ENCODE results near the gene ADAMTS12. TPM values are rescaled to one million over a fixed set of nuclear protein-coding genes. Genes with fewer than 3 reads are reported as not detected.

The ADAMTS12 gene
- total and polyA plus RNA-seq, 4 donors, result 0.49 to 6.4 (median 2.3) TPM

- Histone ChIP-seq H3K27ac (ENCODE audit: low read depth in 1 of 2, low read length in 2 of 2) (no peak overlapping the region), H3K27me3 (ENCODE audit: control insufficient read depth in 4 of 4, insufficient read depth in 4 of 4, low read length in 3 of 4) (peaks cover 0 to 3% (median 0%) of the 10 kb centered on the region in 4 donors)
Measured at GRCh38 chr5:33810491-33811120, 81.2 kb downstream of the ADAMTS12 start.

More at GRCh38 chr5:33810491-33811120, 81.2 kb downstream of the ADAMTS12 start:
- Histone ChIP-seq H3K9ac (ENCODE audit: low read depth in 1 of 2, low read length in 2 of 2) (no peak overlapping the region), H3K4me3 (ENCODE audit: low read depth in 1 of 3, low read length in 3 of 3) (no peak overlapping the region), H3K9me3 (ENCODE audit: control insufficient read depth in 4 of 4, low read length in 3 of 4) (no peaks in the 10 kb centered on the region), H3K36me3 (ENCODE audit: control insufficient read depth in 4 of 4, insufficient read depth in 3 of 4, low read depth in 1 of 4, low read length in 3 of 4) (no peaks in the 10 kb centered on the region), H3K4me1 (ENCODE audit: control insufficient read depth in 4 of 4, insufficient read depth in 4 of 4, low read length in 3 of 4) (no peaks in the 10 kb centered on the region)
- TF ChIP-seq REST (IDR thresholded peaks at IDR 0.05), result no peak
- no peak for TF ChIP-seq ATF3 (IDR thresholded peaks at IDR 0.05)
- TF ChIP-seq GABPA (IDR thresholded peaks at IDR 0.05 in 1 of 2, conservative IDR thresholded peaks at IDR 0.05 in 1 of 2), result no peak
- no peak for TF ChIP-seq HNF4G (IDR thresholded peaks at IDR 0.05)
- TF ChIP-seq FOXA1 (IDR thresholded peaks at IDR 0.05), result no peak
- TF ChIP-seq FOXA2 (IDR thresholded peaks at IDR 0.05), result no peak
- no peak for TF ChIP-seq TAF1 (conservative IDR thresholded peaks at IDR 0.05)
- TF ChIP-seq, protein P1, sequence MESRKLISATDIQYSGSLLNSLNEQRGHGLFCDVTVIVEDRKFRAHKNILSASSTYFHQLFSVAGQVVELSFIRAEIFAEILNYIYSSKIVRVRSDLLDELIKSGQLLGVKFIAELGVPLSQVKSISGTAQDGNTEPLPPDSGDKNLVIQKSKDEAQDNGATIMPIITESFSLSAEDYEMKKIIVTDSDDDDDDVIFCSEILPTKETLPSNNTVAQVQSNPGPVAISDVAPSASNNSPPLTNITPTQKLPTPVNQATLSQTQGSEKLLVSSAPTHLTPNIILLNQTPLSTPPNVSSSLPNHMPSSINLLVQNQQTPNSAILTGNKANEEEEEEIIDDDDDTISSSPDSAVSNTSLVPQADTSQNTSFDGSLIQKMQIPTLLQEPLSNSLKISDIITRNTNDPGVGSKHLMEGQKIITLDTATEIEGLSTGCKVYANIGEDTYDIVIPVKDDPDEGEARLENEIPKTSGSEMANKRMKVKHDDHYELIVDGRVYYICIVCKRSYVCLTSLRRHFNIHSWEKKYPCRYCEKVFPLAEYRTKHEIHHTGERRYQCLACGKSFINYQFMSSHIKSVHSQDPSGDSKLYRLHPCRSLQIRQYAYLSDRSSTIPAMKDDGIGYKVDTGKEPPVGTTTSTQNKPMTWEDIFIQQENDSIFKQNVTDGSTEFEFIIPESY (IDR thresholded peaks at IDR 0.05), result no peak
- no peak for TF ChIP-seq HNF4A (conservative IDR thresholded peaks at IDR 0.05)
- no peak for TF ChIP-seq EGR1 (IDR thresholded peaks at IDR 0.05; ENCODE audit: low read depth in 2 of 2)
- no peak for TF ChIP-seq RXRA (IDR thresholded peaks at IDR 0.05)
- TF ChIP-seq SP1 (IDR thresholded peaks at IDR 0.05), result no peak
- TF ChIP-seq, protein P2, sequence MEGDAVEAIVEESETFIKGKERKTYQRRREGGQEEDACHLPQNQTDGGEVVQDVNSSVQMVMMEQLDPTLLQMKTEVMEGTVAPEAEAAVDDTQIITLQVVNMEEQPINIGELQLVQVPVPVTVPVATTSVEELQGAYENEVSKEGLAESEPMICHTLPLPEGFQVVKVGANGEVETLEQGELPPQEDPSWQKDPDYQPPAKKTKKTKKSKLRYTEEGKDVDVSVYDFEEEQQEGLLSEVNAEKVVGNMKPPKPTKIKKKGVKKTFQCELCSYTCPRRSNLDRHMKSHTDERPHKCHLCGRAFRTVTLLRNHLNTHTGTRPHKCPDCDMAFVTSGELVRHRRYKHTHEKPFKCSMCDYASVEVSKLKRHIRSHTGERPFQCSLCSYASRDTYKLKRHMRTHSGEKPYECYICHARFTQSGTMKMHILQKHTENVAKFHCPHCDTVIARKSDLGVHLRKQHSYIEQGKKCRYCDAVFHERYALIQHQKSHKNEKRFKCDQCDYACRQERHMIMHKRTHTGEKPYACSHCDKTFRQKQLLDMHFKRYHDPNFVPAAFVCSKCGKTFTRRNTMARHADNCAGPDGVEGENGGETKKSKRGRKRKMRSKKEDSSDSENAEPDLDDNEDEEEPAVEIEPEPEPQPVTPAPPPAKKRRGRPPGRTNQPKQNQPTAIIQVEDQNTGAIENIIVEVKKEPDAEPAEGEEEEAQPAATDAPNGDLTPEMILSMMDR (IDR thresholded peaks at IDR 0.05; ENCODE audit: low read depth, low read length, missing input control), result no peak
- TF ChIP-seq JUND (IDR thresholded peaks at IDR 0.05), result no peak
- TF ChIP-seq RAD21 (IDR thresholded peaks at IDR 0.05), result no peak
- DNase-seq (ENCODE audit: low spot score), result no peak
- WGBS, result 74% methylated on average over 3 of the region's 3 CpGs

All from liver (tissue), 9 donors.